Mammary epithelial cell (primary cell): ENCODE measurements around the gene PDE4C.

Source experiments
- EZH2 ChIP-seq: IDR thresholded peaks from 2 replicates; pipeline ENCODE4 v1.6.1; 2012; ENCODE audit warnings: low read length, inconsistent platforms, borderline replicate concordance
- TF ChIP-seq, protein P1 (sequence below), 2 donors: IDR thresholded peaks in 1 of 2; conservative IDR thresholded peaks in 1 of 2; 2 replicates each; pipeline ENCODE4 v1.5.1; 2011 to 2012; ENCODE audit warnings: inconsistent platforms in 2 of 2, low read length in 2 of 2, mild to moderate bottlenecking in 2 of 2, control low read depth in 1 of 2, low read depth in 1 of 2; ENCODE audit not compliant: insufficient read depth in 1 of 2; ENCODE audit errors: extremely low read depth in 1 of 2

DNA sequence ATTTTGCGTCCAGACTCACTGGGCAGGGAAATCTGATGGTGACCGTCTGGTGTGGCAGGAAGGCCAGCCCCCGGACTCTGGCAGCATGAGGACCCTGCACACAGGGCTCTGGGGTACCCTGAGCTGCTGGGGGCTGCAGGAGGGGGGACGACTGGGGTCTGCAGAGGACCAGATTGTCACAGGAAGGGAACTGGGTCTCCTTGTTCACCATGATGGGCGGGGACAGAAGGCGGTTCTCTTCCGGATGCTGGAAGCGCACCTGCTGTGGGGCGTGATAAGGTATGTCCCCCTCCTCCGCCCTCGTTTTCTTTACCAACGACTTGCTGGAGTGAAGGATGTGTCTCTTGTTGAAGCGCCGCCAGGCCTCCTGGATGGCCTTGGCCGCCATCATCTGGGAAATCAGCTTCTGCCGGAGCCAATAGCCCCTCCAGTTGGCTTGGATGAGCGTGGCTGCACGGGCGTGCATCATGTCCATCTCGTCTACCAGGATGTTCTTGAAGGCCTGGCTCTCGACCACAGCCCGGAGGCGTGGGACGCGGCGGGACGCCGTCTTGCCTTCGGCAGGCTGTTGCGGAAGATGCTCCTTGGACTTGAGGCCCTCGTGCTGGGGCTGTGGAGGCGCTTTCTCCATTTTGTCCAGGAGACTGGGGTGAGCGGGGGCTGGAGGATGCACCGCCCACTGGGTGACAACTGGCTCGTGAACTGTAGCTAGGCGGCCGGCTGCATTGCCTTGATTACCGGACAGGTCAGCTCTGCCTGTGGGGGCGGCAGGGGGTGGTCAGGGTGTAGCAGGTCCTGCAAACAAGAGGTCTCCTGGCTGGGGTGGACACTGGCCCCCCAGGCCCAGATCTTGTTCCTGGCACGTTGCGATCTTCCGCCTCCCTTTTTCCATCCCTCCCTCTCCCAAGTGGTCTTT is 40.8 kb upstream of the PDE4C start:
- TF ChIP-seq, protein P1, sequence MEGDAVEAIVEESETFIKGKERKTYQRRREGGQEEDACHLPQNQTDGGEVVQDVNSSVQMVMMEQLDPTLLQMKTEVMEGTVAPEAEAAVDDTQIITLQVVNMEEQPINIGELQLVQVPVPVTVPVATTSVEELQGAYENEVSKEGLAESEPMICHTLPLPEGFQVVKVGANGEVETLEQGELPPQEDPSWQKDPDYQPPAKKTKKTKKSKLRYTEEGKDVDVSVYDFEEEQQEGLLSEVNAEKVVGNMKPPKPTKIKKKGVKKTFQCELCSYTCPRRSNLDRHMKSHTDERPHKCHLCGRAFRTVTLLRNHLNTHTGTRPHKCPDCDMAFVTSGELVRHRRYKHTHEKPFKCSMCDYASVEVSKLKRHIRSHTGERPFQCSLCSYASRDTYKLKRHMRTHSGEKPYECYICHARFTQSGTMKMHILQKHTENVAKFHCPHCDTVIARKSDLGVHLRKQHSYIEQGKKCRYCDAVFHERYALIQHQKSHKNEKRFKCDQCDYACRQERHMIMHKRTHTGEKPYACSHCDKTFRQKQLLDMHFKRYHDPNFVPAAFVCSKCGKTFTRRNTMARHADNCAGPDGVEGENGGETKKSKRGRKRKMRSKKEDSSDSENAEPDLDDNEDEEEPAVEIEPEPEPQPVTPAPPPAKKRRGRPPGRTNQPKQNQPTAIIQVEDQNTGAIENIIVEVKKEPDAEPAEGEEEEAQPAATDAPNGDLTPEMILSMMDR (conservative IDR thresholded peaks at IDR 0.05 in 1 of 2, IDR thresholded peaks at IDR 0.05 in 1 of 2; ENCODE audit: extremely low read depth in 1 of 2, insufficient read depth in 1 of 2, low read depth in 1 of 2, low read length in 2 of 2): no peak
- TF ChIP-seq EZH2: no peak
